H1 (cell line): ENCODE results near the gene THAP4. TPM values are rescaled to one million over a fixed set of nuclear protein-coding genes. Genes with fewer than 3 reads are reported as not detected.

ENCODE experiments used
- ASH2L ChIP-seq: fragments of 200-600, 300-600 bp; sonication (generic); IDR thresholded peaks from one replicate; pipeline ENCODE4 v1.7.1; 2017; ENCODE audit warnings: low read length
- CHD1 ChIP-seq: IDR thresholded peaks from 2 replicates; pipeline ENCODE4 v1.6.1; 2012; ENCODE audit warnings: low read depth, low read length, improper control_type of control experiment
- CREB1 ChIP-seq: IDR thresholded peaks from 2 replicates; pipeline ENCODE4 v1.6.1; 2012; ENCODE audit warnings: inconsistent platforms
- GTF2F1 ChIP-seq: IDR thresholded peaks from 2 replicates; pipeline ENCODE4 v1.6.1; 2012; ENCODE audit warnings: low read depth, low read length, improper control_type of control experiment, borderline replicate concordance
- KDM5A ChIP-seq: fragments of 200-600 bp; IDR thresholded peaks from 2 replicates; pipeline ENCODE4 v1.7.1; 2012; ENCODE audit warnings: mild to moderate bottlenecking, low read length, inconsistent platforms, mixed read lengths
- RNF2 ChIP-seq: fragments of 200-900, 300-1000 bp; sonication (generic); IDR thresholded peaks from 2 replicates; pipeline ENCODE4 v1.7.1; 2016; ENCODE audit warnings: borderline replicate concordance, low read depth, mild to moderate bottlenecking, antibody characterized with exemption, low read length; ENCODE audit not compliant: poor library complexity, severe bottlenecking; ENCODE audit errors: missing control alignments
- SIX5 ChIP-seq: IDR thresholded peaks from 2 replicates; pipeline ENCODE4 v1.6.1; 2011; ENCODE audit warnings: mild to moderate bottlenecking, low read depth, low read length
- polyA plus RNA-seq, 7 experiments: library from polyadenylated mRNA; depleted of rRNA in 3 of 7; stranded (reverse) in 5 of 7; unstranded in 2 of 7; fragments of >200 nt in 5 of 7; fragments of 200-250 nt in 2 of 7; gene quantifications; 1 replicate in 5 of 7; 2 replicates in 1 of 7; 4 replicates in 1 of 7; pipeline versions ENCODE4 v1.2.1 to v1.2.3, GENCODE V29; 2011 to 2013; ENCODE audit warnings: missing spikeins in 2 of 7, mixed read lengths in 2 of 7
- total RNA-seq: library from RNA; stranded (reverse); fragmentation: NEBNext Ultra II Directional; extraction: Animal tissue kit (Norgen Biotek cat#: 25700); gene quantifications from 2 replicates; pipeline ENCODE4 v1.2.1, GENCODE V29; 2021
- TF ChIP-seq, protein P1 (sequence below): IDR thresholded peaks from 2 replicates; pipeline ENCODE4 v1.6.1; 2012; ENCODE audit warnings: inconsistent platforms

The THAP4 gene
- total and polyA plus RNA-seq, 2 of the 8 experiments (the other 6 are each of a cell fraction or from before 2014, with no cell fraction given), result 78.9 to 83.6 TPM

DNA sequence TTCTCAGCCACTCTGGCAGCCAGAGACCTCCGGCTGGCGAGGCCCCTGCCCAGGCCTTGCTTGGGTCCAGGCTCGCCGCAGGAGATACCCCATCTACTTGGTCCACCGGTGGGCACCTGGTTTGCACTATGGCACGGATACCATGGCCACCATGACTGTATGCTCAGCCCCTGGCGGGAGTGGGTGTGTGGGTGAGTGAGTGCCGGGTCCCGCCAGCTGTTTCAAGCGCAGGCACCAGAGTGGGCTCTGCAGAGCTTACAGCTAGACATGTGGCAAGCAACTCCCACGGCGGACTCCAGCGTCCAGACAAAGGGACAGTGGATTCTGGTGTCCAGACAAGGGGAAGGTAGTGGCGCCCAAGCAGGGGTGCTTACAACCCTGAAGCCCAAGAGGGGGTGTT lies 2.0 kb upstream of the THAP4 start (continued):
- no peak for TF ChIP-seq SIX5
- TF ChIP-seq KDM5A, result no peak
- no peak for TF ChIP-seq ASH2L
- TF ChIP-seq CREB1, result no peak
- no peak for TF ChIP-seq RNF2
- TF ChIP-seq, protein P1, sequence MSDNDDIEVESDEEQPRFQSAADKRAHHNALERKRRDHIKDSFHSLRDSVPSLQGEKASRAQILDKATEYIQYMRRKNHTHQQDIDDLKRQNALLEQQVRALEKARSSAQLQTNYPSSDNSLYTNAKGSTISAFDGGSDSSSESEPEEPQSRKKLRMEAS, result no peak
- no peak for TF ChIP-seq CHD1
- TF ChIP-seq GTF2F1, result no peak
